Osteoblast (primary cell): Measurements from ENCODE around the gene CD48. TPM values are rescaled to one million over a fixed set of nuclear protein-coding genes. Genes with fewer than 3 reads are reported as not detected.

ENCODE experiments used
- DNase-seq: peaks from one replicate; pipeline ENCODE4 v3.0.0; 2011; ENCODE audit warnings: low spot score, mixed read lengths; ENCODE audit not compliant: insufficient read length; ENCODE audit errors: missing footprints
- H2AFZ ChIP-seq: 2 replicates; pipeline ENCODE4 v1.6.0; 2011; ENCODE audit warnings: mild to moderate bottlenecking, low read length
- H3K27ac ChIP-seq: 2 replicates; pipeline ENCODE4 v1.5.1; 2011; ENCODE audit warnings: mild to moderate bottlenecking, low read depth, low read length, moderate library complexity
- H3K27me3 ChIP-seq: 2 replicates; pipeline ENCODE4 v1.6.0; 2012; ENCODE audit warnings: mild to moderate bottlenecking, control low read depth, inconsistent platforms, low read length, moderate library complexity; ENCODE audit not compliant: insufficient read depth
- H3K36me3 ChIP-seq: 2 replicates; pipeline ENCODE4 v1.5.1; 2011; ENCODE audit warnings: mild to moderate bottlenecking, low read length, control low read depth, moderate library complexity; ENCODE audit not compliant: insufficient read depth
- H3K4me1 ChIP-seq: 2 replicates; pipeline ENCODE4 v1.5.1; 2011; ENCODE audit warnings: mild to moderate bottlenecking, low read length, control low read depth, moderate library complexity; ENCODE audit not compliant: insufficient read depth
- H3K4me2 ChIP-seq: 2 replicates; pipeline ENCODE4 v1.6.0; 2011; ENCODE audit warnings: mild to moderate bottlenecking, low read length; ENCODE audit not compliant: insufficient read depth
- H3K4me3 ChIP-seq: fragments of 200-600 bp; sonication (generic); 3 replicates; pipeline ENCODE4 v1.5.1; 2012; ENCODE audit warnings: mild to moderate bottlenecking, low read length, inconsistent platforms; ENCODE audit not compliant: insufficient read depth
- H3K79me2 ChIP-seq: 2 replicates; pipeline ENCODE4 v1.6.0; 2012; ENCODE audit warnings: mild to moderate bottlenecking, low read length, control low read depth, inconsistent platforms; ENCODE audit not compliant: insufficient read depth
- H3K9me3 ChIP-seq: 2 replicates; pipeline ENCODE4 v1.5.1; 2011; ENCODE audit warnings: low read depth, low read length, control low read depth
- H4K20me1 ChIP-seq: 2 replicates; pipeline ENCODE4 v1.6.0; 2012; ENCODE audit warnings: mild to moderate bottlenecking, low read length, control low read depth; ENCODE audit not compliant: insufficient read depth
- CTCF ChIP-seq: IDR thresholded peaks from 2 replicates; pipeline ENCODE4 v1.5.1; 2011; ENCODE audit warnings: mild to moderate bottlenecking, low read depth, low read length, moderate library complexity; ENCODE audit errors: extremely low read depth
- total RNA-seq: library from RNA; depleted of rRNA; stranded (reverse); fragments of >200 nt; gene quantifications from 2 replicates; pipeline ENCODE4 v1.2.3, GENCODE V29; 2012

Gene CD48
- total RNA-seq, 1 donor: under 0.01 TPM

- no peak for TF ChIP-seq CTCF
- Histone ChIP-seq H2AFZ (no peak overlapping the region), H3K4me2 (no peak overlapping the region), H4K20me1 (no peaks in the 10 kb centered on the region), H3K4me3 (no peak overlapping the region), H3K4me1 (no peaks in the 10 kb centered on the region), H3K27ac (no peak overlapping the region), H3K27me3 (no peaks in the 10 kb centered on the region), H3K9me3 (no peaks in the 10 kb centered on the region), H3K36me3 (no peaks in the 10 kb centered on the region), H3K79me2 (no peaks in the 10 kb centered on the region)
- DNase-seq: no peak
Observed at GRCh38 chr1:160753594-160753993, 42.0 kb upstream of the CD48 start.

GRCh38 chr1:160752924-160753323, 41.3 kb upstream of the CD48 start:
- no peaks in the 10 kb centered on the region for H3K79me2 ChIP-seq
- no peaks in the 10 kb centered on the region for H3K36me3 ChIP-seq
- H3K4me3 ChIP-seq: no peak overlapping the region
- DNase-seq: no peak
- H3K4me2 ChIP-seq: no peak overlapping the region
- no peaks in the 10 kb centered on the region for H3K4me1 ChIP-seq
- TF ChIP-seq CTCF: no peak
- H2AFZ ChIP-seq: no peak overlapping the region
- H3K27ac ChIP-seq: no peak overlapping the region
- H3K9me3 ChIP-seq: no peaks in the 10 kb centered on the region
- H4K20me1 ChIP-seq: no peaks in the 10 kb centered on the region
- H3K27me3 ChIP-seq: no peaks in the 10 kb centered on the region

GRCh38 chr1:160752406-160752805, 40.8 kb upstream of the CD48 start:
- Histone ChIP-seq H2AFZ (no peak overlapping the region), H3K27me3 (no peaks in the 10 kb centered on the region), H4K20me1 (no peaks in the 10 kb centered on the region), H3K27ac (no peak overlapping the region), H3K9me3 (no peaks in the 10 kb centered on the region), H3K79me2 (no peaks in the 10 kb centered on the region), H3K4me3 (no peak overlapping the region), H3K4me2 (no peak overlapping the region), H3K4me1 (no peaks in the 10 kb centered on the region), H3K36me3 (no peaks in the 10 kb centered on the region)
- no peak for TF ChIP-seq CTCF
- no peak for DNase-seq

GRCh38 chr1:160750608-160751007, 39.0 kb upstream of the CD48 start:
- Histone ChIP-seq H3K4me3 (no peak overlapping the region), H3K36me3 (no peaks in the 10 kb centered on the region), H3K4me1 (no peaks in the 10 kb centered on the region), H2AFZ (no peak overlapping the region), H4K20me1 (no peaks in the 10 kb centered on the region), H3K27me3 (no peaks in the 10 kb centered on the region), H3K27ac (no peak overlapping the region), H3K4me2 (no peak overlapping the region), H3K9me3 (no peaks in the 10 kb centered on the region), H3K79me2 (no peaks in the 10 kb centered on the region)
- no peak for DNase-seq
- no peak for TF ChIP-seq CTCF
